ENCODE measurements around the gene GSN.
"Not testable (repeated sequence)": the region's sequence is repeated elsewhere in the genome, so short reads cannot be mapped to it uniquely, and the experiment has no call there.

The GSN gene

DNA sequence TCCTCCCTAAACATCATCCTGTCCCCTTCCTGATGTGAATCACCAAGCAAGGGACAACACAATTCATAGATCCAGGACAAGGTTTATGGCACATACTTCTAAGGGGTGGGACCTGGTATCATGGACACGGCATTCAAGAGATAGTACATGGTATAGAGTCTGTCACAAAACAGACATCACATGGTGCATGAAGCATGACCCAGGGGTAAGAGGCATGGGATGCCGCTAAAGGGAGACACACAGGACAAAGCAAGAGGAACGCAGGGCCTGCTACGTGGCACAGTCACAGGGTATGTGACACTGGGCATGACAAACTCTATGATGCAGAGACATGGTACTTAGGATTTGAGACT lies 20.7 kb downstream of the GSN start:
- DNase-seq (ENCODE audit: low read depth): no peak

DNA sequence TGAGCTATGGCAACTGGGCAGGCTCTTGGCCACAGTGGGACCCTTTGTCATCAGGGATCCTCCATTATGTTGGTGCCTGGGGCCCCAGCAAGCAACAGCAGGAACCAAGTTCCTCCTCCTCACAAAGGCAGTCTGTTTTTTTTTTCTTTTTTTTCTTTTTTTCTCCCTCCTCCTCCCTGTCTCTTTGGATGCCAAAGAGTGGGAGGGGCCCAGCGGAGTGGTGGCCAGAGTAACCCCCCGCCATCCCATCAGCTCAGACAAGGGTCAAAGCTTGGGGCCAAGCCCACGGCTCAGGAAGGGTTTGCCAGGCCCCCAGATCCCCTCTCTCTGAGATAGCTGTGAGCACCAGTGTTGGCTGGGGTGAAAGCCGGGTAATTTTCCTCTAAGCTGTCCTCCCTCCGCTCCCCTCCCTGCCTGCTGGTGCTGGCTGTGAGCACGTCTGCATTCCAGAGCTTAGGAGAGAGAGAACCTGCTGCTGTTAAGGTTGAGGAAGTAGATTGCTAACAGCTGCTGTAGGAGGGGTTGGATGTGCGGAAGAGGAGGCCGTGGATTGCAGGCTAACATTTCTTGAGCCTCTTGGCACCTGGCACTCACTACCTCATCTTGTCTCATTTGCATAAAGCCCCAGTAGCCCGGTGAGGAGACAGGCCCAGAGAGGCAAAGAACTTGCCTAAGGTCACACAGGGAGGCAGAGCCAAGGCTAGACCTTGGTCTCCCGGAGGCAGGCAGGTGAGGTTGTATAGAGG lies 21.2 kb downstream of the GSN start:
- DNase-seq (ENCODE audit: low read depth): no peak

DNA sequence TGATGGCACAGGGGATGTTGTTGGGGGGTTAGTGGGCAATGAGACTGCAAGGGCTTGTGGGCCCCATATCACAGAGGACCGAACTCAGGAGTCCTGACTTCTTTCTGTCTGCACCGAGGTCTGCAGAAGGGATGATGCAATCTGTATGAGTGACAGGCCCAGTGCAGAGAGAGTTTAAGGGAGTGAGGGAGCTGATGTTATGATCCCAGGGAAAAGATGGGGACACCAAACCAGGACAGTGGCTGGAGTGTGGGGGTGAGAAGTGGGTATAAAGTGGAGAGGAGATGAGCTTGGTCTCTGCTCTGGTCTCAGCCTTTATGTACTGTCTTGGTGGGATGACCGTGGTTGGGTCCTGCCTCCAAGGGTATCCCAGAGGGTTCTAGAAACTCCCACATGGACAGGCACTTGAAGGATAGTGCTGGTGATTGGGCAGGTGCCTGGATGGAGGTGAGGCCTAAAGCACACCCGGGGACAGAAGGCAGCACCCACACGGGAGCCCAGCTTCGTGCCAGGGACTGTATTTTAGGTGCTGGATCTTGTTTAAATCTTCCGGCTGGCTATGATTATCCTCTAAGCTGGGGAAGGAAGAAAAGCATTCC lies 21.9 kb downstream of the GSN start:
- DNase-seq (ENCODE audit: low read depth): no peak

DNA sequence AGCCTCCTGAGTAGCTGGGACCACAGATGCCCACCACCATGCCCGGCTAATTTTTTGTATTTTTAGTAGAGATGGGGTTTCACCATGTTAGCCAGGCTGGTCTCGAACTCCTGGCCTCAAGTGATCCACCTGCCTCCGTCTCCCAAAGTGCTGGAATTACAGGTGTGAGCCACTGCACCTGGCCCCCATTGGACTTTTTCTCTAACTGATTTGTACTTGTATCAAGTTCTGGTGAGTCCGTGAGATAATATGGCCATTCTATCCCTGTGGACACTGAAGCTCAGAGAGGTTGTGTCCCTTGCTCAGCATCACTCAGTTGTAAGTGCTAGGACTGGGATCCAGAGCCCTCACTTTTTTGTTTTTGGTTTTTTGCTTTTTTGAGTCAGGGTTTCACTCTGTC lies 23.6 kb downstream of the GSN start:
- DNase-seq (ENCODE audit: low read depth): not testable (repeated sequence)

DNA sequence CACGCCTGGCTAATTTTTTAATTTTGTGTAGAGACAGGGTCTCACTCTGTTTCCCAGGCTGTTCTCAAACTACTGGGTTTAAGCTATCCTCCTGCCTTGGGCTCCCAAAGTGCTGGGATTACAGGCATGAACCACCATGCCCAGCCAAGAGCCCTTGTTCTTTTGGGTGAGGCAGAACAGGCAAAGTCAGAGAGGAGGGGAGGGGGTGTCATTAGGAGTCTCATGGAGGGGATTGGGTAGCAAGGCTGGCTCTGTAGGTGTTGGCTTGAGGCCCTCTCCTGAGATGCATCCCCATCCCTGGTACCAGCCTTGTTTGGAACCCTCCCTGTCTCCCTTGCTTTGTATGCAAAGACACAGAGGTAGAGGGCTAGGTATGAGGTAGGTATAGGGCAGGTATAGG lies 24.1 kb downstream of the GSN start:
- DNase-seq (ENCODE audit: low read depth): no peak

DNA sequence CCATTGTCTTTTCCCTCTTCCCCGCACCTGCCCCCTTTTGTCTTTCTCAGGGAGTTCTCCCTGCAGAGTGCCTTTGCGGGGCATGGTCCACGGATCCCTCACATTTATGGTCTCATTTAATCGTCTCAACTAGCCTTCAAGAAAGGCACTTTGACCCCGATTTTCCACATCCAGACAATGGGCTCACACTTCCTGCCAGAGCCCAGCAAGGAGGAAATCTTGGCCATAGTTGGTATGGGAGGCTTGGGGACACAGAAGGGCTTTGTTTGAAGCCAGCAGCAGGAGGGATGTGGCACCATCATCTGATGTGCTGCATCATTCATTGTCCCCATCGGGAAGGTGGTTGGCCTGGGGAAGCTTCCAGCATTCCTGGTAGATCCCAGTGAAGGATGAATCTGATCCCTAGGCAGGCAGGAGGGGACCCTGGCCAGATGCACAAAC lies 24.9 kb downstream of the GSN start:
- no peak for DNase-seq (ENCODE audit: low read depth)

DNA sequence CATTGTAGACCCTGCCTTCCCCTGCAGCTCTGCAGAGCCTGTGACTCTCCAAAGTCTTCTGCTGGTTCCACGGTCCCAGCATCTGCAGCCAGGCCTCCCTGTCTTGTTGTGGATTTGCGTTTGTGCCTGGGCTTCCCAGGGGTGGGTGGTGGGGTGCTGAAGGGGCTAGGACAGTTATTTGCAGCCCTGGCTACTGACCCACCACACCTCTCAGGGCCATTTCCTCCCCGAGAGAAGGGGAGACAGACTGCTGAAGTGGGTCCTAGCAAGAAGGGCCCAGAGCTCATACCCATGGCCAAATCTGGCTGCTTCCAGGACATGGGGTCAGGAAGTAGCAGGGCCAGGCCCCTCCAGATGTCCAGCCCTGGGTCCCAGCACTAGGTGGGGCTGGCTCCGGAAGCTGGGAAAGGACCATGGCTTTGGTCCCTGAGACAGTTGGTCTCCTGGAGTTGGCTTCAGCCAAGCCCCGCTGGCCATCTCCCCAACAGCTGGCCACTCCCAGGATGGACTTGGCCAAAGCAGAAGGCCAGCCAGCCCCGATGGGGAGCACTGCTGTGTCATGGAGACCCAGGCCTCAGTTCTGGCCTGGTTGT lies 26.3 kb downstream of the GSN start:
- DNase-seq (ENCODE audit: low read depth): no peak

DNA sequence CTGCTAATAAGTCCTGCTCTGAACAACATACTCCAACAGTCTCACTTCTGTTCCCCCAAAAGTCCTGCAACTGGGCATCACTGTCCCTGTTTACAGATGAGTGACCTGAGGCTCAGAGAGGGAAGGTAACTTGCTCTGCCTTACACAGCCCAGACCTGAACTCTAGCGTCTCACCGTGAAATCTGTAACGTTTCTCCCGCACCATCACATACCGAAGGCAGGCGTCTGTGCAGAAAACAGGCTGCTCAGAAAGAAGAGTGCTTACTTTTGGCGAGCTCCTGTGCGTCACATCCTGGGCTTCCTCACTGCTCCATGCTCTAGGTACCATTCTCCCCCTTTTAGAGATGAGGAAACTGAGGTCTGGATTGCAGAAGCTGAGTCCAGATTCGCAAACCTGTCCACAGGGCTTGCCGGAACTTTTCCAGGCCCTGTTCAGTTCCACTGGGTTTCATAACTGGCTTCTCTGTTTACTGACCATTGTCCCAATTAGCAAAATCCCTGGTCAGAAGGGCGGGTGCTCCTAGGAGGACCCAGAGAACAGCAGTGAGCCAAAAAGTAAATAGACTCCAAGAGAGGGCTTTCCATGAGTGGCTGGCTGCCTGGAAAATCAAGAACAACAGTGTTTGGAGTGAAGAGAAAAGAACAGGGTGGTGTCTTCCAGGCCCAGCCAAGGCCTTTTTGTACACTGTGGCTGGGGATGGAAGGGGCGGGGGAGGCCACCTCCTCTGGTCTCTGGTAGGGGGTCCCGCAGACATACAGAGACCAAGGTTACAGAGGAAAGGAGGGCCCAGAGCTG lies 27.1 kb downstream of the GSN start:
- no peak for DNase-seq (ENCODE audit: low read depth)

DNA sequence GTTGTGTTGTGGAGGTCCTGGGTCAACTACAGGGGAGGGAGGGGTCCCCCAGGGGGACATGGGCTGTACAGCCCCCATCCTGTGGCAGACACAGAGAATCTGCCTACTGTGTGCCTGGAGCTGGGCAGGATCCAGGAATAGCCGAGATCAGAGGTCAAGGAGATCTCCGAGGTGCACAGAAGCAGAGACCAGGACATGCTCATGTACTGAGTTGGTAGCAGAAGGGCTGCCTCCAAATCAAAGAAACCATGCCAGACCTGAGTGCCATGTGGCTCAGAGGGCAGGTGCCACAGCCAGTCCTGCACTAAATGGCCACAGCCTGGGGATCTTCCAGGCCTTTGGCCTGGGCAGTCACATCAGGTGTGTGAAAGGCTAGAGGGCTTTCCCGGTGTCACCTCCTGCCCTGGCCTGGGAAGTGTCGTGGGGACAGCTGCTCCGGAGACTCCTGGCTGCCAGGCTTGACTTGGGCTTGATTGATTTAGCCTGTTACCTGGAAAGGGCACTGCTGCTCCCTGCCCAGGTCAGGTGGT lies 27.8 kb downstream of the GSN start:
- no peak for DNase-seq (ENCODE audit: low read depth)

DNA sequence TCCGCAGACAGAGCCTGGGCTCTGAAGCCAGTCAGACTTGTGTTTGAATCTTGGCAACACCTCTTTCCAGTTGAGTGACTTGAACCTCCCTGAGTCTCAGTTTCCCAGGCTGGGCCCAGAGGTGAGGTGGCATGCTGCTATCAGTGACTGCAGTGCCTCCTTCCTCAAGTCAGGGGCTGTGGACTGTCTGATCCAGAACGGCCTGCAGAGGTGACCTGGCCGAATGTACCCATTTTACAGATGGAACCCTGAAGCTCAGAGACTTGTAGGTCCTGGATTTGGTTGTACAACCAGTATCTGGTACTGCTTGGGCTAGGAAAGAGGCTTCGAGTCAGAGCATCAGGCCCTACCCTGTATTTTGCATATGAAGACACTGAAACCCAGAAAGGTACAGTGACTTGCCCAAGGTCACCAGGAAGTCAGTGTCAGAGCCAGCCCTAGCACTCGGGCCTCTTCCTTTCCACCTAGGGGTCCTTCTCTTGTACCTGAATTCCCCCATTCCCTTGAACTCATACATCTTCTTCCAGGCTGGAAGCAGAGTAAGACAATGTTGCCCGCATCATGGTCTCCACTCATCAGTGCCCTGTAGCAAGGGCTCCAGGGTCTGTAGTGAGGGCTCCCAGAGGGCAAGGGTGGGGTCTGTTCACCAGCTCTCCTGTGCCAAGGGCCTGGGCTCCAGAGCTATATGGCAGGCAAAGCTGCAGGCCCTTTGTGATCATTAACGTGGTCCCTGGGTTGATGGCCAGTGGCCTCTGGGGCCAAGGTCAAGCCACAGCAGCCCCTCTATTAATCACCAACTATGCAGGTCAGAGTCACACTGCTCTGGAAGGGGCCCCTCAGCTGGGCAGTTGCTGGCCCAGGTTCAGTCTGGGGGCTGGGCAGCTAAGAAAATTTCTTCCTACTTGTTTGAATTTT lies 28.5 kb downstream of the GSN start:
- no peak for DNase-seq (ENCODE audit: low read depth)

DNA sequence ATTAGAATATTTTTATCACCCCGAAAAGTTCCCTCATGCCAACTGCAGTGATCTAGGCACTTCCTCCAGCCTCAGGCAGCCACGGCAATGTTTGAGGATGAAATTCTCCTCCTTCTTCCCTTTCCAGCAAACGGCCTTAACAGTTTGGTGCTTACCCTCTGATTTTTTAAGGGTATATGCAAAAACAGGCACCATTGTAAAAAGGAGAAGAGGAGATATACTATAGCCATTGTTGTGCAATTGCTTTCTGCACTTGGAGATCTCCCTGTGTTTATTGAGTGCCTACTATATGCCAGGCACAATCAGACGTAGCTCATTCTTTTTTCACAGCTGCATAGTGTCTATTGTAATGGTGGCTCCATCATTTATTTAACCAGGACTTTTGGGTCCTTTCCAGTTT lies 29.4 kb downstream of the GSN start:
- no peak for DNase-seq (ENCODE audit: low read depth)

DNA sequence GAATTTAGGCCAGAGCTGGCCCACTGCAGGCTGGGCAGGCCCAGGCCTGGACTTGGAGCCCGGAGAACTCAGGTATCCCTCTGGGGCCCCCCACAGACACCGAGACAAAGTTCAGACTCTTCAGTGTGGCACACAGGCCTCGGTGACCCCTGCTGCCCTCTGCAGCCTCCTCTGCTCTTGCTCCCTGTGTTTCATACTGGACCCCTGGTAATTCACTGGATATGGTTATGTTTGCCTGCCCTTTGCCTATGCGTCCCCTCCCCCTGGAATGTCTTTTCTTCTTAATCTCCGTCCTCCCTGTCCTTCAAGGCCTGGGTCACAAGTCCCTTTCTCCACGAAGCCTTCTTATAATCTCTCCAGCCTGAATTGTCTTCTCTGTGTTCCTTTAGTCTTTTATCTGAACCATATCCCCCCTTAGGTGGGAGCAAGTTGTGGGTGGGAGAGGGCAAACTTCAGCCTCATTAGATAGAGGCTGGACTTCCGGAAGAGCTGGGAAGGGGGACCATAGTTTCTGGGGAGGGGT lies 30.1 kb downstream of the GSN start:
- DNase-seq (ENCODE audit: low read depth): no peak

DNA sequence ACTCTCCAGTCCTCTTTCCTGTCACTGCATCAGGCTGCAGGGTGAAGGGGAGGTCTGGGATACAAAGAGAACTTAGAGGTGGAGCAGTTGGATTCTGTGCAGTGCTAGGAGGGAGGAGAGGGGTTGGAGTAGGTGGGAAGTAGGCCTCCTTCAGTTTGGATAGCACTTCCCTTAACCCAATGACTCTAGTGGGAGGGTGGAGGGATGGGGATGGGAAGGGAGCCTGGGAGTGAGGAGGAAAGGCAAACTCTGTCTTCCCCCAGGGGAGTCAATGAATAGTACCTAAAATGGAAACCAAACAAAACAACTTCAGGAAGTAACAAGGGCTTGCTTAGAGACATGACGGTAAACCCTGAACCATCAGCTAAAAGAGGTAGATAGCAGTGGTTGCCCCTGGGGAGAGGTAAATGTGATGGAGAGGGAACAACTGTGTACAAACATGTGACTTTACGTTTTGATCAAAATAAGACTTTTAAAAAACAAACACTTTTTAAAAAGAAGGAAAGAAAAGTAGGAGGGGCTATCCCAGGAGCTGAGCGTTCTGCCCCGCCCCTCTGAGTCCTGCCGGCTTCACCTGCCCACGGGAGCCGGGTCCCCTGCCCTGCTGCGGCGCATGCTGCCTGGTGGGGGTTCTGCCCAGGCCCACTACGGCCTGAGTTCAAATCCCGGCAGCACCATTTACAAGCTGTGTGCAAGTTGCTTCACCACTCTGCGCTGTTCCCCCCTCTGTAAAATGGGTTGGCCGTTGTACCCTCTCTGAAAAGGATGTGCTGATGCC lies 30.9 kb downstream of the GSN start:
- DNase-seq (ENCODE audit: low read depth): no peak

DNA sequence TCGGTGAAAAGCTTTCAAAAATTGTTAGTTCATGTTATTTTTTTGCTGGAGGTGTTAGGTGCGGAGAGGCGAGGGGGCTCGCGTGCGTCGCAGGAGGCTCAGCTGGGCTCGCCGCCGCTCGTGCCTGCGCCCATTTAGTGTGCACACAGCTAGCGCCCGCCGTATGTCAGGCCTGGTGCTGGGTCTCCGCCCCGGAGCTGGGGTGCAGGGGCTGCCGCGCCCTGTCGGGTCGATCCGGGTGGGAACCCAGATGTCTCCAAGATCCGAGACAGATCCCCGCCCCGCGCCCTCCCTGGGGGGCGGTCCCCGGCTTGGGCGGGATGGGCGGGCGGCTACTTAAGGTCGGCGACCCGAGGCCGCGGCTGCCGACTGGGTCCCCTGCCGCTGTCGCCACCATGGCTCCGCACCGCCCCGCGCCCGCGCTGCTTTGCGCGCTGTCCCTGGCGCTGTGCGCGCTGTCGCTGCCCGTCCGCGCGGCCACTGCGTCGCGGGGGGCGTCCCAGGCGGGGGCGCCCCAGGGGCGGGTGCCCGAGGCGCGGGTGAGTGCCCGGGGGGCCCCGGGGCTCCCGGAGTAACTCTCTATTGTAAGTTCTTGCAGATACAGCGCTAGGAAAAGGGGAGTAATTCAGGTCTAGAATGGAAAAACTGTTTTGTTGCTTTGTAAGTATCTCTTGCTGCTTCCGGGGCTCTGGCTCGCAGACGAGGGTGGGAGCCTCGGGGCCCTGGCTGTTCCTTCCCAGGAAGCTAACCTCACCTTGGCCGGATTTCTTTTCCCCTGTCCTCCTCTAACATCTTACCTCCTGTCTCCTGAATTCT lies 31.7 kb downstream of the GSN start:
- DNase-seq (ENCODE audit: low read depth): no peak

DNA sequence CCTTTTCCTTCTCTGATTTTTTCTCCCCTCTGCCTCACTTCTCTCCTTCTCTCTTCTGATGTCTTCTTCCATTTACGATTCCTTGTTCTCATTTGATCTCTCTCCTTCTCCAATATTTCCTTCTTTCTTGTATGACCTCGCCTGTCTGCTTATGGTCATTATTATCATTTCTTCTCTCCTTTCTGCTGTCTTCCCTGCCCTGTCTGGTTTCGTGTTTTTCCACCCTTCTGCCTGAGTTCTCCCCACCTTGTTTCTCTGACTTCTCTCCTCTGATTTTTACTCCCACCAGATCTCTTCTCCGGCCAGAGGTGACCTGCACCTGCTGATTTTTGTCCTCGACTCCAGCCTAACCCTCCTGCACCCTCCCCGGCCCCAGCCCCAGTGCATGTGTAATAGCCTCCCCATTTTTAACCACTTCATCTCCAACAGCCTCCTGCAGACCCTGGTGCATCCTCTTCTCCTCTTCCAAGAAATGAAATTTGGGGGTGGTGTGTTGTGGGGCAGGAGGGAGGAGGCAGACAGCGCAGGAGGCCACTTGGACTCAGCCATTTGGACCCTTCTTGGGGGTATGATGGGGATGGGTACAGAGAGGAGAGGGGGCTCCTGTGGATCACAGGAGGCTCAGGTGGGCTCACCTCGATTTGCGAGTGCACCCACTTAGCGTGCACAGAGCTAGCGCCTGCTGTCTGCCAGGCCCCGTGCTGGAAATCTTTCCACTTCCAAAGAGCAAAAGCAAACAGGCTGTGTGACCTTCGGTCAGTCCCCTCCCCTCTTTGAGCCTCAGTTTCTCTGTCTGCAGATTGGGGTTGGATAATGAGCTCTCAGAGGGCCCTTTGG lies 32.5 kb downstream of the GSN start:
- no peak for DNase-seq (ENCODE audit: low read depth)

DNA sequence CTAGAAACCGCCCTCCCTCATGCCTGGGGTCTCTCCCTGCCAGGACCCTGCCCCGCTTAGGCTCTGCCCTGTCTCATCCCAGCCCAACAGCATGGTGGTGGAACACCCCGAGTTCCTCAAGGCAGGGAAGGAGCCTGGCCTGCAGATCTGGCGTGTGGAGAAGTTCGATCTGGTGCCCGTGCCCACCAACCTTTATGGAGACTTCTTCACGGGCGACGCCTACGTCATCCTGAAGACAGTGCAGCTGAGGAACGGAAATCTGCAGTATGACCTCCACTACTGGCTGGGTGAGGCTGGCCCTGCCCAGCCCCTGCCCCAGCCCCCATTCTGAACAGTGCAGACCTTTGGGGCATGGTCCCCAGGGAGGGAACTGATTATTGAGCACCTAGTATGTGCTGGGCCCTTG lies 33.9 kb downstream of the GSN start:
- no peak for DNase-seq (ENCODE audit: low read depth)

DNA sequence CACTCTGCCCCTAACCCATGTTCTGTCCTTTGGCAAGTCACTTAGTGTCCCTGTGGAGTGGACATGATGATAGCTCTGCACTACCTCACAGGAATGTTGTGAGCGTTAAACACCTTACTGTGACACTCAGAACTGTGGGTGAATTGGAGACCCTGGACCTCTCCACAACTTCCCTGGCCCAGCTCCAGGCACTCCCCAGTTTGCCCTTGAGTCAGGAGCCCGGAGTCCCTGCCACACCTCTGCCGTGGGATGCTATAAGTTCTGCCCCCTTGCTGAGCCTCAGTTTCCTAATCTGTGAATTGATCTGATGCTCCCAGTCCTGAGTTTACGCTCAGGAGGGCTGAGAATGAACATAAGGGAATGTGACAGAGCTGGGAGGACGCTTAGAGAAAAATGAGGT lies 34.4 kb downstream of the GSN start:
- DNase-seq (ENCODE audit: low read depth): no peak

DNA sequence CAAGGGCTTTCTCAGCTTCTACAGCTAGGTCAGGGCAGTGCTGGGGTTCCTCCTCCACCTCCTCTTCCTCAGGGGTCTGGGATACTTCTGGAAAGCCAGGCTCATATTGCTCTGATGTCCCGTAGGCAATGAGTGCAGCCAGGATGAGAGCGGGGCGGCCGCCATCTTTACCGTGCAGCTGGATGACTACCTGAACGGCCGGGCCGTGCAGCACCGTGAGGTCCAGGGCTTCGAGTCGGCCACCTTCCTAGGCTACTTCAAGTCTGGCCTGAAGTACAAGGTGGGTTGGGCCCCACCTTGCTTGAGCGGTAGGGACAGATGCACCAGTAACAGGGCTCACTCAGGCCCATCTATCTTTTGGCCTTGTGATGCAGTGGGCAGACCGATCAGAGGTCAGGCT lies 34.8 kb downstream of the GSN start:
- no peak for DNase-seq (ENCODE audit: low read depth)

Data from stimulated activated CD8-positive, alpha-beta memory T cell treated with anti-CD3 and anti-CD28 coated beads, Interleukin-15, amount 100 ng/mL, for 24 hours (primary cell).